AG04449 (cell line): ENCODE data around the gene MXRA8.

Source experiments
- CTCF ChIA-PET: fragments of 350-600 bp; formaldehyde crosslinking; extraction: SDS; loops from one replicate; lab custom pipeline; 2021; ENCODE audit warnings: antibody characterized with exemption; lab: Yijun Ruan, JAX
- POLR2A ChIA-PET: fragments of 400-600, 350-600 bp; formaldehyde crosslinking; extraction: SDS; loops from one replicate; lab custom pipeline; 2020; ENCODE audit warnings: antibody characterized with exemption, inconsistent platforms; lab: Yijun Ruan, JAX
- DNase-seq: peaks from one replicate; pipeline ENCODE4 v3.0.0-alpha.2; 2010; ENCODE audit warnings: low read depth, low spot score
- H3K4me3 ChIP-seq: 2 replicates; pipeline ENCODE4 v1.5.1; 2011; ENCODE audit warnings: low read depth, mild to moderate bottlenecking, control low read depth, low read length
- CTCF ChIP-seq: IDR thresholded peaks from one replicate; pipeline ENCODE4 v1.5.1; 2011; ENCODE audit warnings: mild to moderate bottlenecking, moderate library complexity, low read length, control low read depth, inconsistent platforms; ENCODE audit not compliant: insufficient read depth; ENCODE audit errors: missing control alignments

The MXRA8 gene

GRCh38 chr1:1311107-1312104 lies 46.9 kb downstream of the MXRA8 start:
- no peak for TF ChIP-seq CTCF
- ChIA-PET CTCF (interaction anchor here (0.7 kb wide), 1 partner anchor 59 kb away, joined by 3 read pairs; no protein-coding TSS in a partner anchor), POLR2A (interaction anchor here (0.7 to 1.2 kb wide), 2 partner anchors 9 to 1094 kb away, joined by 3 read pairs; no protein-coding TSS in a partner anchor)
- no peak overlapping the region for H3K4me3 ChIP-seq
- DNase-seq, result no peak

- TF ChIP-seq CTCF, result no peak
- no peak overlapping the region for H3K4me3 ChIP-seq
- ChIA-PET CTCF (interaction anchor here (0.7 to 1.5 kb wide), 4 partner anchors 8 to 189 kb away, joined by 3 to 6 read pairs (median 3); partner anchors contain the start of gene AURKAIP1), POLR2A (interaction anchor here (0.7 to 1.2 kb wide), 2 partner anchors 10 to 16 kb away, joined by 3 read pairs; no protein-coding TSS in a partner anchor)
- DNase-seq, result no peak
These were observed 47.8 kb downstream of the MXRA8 start for GRCh38 chr1:1310476-1311053.

GRCh38 chr1:1310109-1310385 lies 48.3 kb downstream of the MXRA8 start:
- ChIA-PET POLR2A (interaction anchor here (0.7 to 1.1 kb wide), 2 partner anchors 16 to 65 kb away, joined by 3 read pairs; partner anchors contain the start of gene AURKAIP1), CTCF (interaction anchor here (0.6 to 1.5 kb wide), 4 partner anchors 9 to 188 kb away, joined by 3 to 6 read pairs (median 3); partner anchors contain the start of gene AURKAIP1)
- H3K4me3 ChIP-seq, result peak overlapping the region; percentile 69
- no peak for TF ChIP-seq CTCF
- no peak for DNase-seq

- TF ChIP-seq CTCF, result no peak
- POLR2A ChIA-PET, result interaction anchor here (0.7 to 1.1 kb wide), 3 partner anchors 9 to 66 kb away, joined by 3 to 4 read pairs (median 3); partner anchors contain the start of gene AURKAIP1
- DNase-seq, result no peak
- peak overlapping the region; percentile 69 for H3K4me3 ChIP-seq
- CTCF ChIA-PET, result interaction anchor here (0.6 to 1.5 kb wide), 8 partner anchors 9 to 187 kb away, joined by 3 to 6 read pairs (median 3); partner anchors contain the start of gene AURKAIP1
These were observed 48.9 kb downstream of the MXRA8 start for GRCh38 chr1:1309251-1310108.

- ChIA-PET POLR2A (interaction anchor here (0.7 to 1.0 kb wide), 2 partner anchors 10 to 24 kb away, joined by 3 to 4 read pairs; no protein-coding TSS in a partner anchor), CTCF (interaction anchor here (0.6 to 1.5 kb wide), 5 partner anchors 10 to 187 kb away, joined by 3 to 6 read pairs (median 3); no protein-coding TSS in a partner anchor)
- peak overlapping the region; percentile 69 for H3K4me3 ChIP-seq
- no peak for TF ChIP-seq CTCF
- no peak for DNase-seq
These were observed 49.6 kb downstream of the MXRA8 start for GRCh38 chr1:1308756-1309250.
